GM13977 (cell line): ENCODE data around the gene FNBP1L.
"Not testable (repeated sequence)": the region's sequence is repeated elsewhere in the genome, so short reads cannot be mapped to it uniquely, and the experiment has no call there.

Experiments
- DNase-seq: peaks from one replicate; pipeline ENCODE4 v3.0.0; 2012; ENCODE audit warnings: low spot score
- in situ Hi-C: fragments of 300-500 bp; cut with MboI; formaldehyde crosslinking; loops from one replicate; pipeline ENCODE4 v1.12.0; 2022; ENCODE audit warnings: low sequenced_read_pairs, low pct_unique_long_range_greater_than_20kb, mixed read lengths, inconsistent platforms; ENCODE audit not compliant: unreplicated experiment
- TF ChIP-seq, protein P1 (sequence below): IDR thresholded peaks from 2 replicates; pipeline ENCODE4 v1.5.1; 2012; ENCODE audit warnings: mild to moderate bottlenecking, control low read depth; ENCODE audit not compliant: insufficient read depth; ENCODE audit errors: extremely low read depth, missing control alignments

Gene FNBP1L

DNA sequence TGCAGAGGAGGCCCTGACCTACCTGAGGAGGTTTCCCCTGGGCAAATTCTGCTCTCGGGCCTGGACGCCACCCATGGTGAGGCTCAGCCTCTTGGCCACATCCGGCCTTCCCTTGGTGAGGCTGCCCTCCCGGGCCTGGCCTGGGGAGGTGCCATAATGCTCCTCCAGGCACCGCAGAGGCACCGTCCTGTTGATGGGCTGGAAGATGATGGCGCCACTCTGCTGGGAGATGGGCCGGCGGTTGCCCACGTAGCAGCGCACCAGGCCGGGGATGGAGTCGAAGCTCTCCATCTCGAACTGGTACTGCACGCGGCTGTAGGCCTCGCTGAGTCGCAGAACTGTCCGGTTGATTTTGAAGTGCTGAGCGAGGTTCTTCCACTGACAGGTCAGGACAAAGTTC is 141.0 kb downstream of the FNBP1L start:
- TF ChIP-seq, protein P1, sequence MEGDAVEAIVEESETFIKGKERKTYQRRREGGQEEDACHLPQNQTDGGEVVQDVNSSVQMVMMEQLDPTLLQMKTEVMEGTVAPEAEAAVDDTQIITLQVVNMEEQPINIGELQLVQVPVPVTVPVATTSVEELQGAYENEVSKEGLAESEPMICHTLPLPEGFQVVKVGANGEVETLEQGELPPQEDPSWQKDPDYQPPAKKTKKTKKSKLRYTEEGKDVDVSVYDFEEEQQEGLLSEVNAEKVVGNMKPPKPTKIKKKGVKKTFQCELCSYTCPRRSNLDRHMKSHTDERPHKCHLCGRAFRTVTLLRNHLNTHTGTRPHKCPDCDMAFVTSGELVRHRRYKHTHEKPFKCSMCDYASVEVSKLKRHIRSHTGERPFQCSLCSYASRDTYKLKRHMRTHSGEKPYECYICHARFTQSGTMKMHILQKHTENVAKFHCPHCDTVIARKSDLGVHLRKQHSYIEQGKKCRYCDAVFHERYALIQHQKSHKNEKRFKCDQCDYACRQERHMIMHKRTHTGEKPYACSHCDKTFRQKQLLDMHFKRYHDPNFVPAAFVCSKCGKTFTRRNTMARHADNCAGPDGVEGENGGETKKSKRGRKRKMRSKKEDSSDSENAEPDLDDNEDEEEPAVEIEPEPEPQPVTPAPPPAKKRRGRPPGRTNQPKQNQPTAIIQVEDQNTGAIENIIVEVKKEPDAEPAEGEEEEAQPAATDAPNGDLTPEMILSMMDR = no peak
- in situ Hi-C loops = no loop called here
- DNase-seq = no peak

DNA sequence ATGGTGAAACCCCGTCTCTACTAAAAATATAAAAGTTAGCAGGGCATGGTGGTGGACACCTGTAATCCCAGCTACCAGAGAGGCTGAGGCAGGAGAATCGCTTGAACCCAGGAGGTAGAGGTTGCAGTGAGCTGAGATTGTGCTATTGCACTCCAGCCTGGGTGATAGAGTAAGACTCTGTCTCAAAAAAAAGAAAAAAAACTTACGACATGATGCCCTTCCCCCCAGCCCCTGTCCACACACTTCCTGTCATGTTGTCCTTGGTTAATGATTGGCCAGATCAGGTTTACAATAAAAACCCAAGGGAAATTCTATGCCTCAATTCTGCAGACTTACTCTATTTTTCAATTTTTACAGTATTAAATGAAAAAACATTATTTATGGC is 143.4 kb downstream of the FNBP1L start:
- DNase-seq, in situ Hi-C loops: not testable (repeated sequence)

DNA sequence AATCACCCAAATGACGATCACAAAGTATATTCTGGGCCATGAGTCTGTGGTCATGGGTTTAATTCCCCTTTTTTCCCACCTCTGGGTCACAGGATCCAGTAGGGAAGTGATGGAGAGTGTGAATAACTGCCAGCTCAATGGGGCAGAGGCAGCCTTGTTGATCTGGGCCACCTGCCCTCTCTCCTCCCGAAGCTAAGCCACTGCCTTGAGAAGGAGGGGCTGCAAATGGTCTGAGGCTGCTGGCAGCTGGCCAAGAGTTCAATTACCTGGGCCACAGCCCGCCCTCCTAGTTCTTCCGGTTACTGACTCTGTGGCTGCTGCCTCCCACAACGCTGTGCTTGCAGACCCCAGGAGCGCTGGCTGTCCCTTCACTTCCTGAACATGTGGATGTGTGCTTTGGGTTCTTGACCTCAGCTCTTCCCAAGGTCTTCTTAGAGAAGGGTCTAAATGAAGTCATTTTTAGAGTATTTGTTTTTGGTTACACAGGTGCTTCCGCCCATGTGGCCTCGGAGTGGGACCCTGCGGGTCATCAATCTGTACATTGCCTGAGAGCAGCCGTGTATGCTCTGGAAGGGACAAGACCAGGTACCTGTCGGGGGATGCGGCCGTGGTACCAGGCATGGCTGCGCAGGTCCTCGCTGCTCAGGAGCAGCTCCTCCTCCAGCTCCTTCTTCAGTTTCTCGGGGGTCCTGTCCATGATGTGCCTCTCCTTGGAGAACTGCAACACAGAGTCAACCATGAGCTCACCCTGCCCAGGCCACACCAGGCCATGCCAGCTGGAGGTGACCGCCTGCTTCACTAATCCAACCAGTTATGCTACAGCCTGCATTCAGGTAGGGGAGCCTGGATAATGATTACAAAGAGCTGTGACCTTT is 144.0 kb downstream of the FNBP1L start:
- TF ChIP-seq, protein P1 = no peak
- DNase-seq = peak; percentile 67
- in situ Hi-C loops = no loop called here

DNA sequence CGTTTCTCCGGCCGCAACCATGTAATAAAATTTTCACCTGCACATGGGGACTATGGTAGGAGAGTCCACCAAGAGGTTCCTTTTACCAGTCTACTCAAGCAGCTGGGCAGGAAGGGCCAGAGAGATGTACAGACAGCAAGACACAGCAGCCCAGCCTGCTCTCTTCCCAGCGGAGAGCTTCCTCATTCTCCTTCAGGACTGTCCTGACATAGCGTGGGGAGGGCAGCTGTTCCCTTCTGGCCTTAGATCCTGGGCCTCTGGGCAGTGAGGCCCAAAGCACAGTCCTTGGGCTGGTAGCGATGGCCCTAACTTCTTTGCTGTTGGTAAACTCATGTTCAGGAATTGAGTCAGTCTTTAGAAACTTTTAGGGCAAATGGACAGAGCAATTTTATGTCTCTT is 144.6 kb downstream of the FNBP1L start:
- in situ Hi-C loops = no loop called here
- TF ChIP-seq, protein P1 = no peak
- no peak for DNase-seq

DNA sequence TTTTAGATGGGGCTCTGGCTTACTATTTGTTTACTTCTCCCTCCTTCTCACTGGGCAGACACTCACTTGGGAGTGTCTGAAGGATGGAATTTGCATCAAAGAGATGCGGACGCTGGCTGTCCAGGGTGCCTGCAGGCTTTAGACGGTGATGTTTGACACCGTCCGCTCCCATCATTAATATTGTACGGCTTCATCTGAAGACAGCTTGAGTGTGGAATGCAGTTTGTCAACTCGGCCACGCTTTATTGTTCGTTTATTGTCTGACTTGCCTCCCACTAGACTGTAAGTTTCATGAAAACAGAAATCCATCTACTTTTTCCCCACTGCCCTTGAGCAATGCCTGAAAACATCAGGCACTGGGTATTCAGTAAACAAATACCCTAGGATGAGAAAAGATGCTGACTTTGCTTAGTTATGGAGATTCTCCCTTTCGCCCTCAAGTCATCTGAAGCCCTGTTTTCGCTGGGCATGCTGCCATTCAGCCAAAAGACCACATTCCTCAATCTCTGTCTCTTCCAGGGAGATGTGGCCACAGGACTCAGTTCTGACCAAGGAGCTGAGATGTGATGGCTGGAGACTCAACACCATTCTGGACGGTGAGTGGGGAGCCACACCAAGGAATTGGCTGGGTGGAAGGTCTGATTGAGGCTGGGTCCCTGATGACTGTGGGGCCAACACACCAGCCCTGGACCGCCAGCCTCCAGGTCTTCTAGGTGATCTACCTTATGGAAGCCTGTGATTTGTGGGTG is 146.1 kb downstream of the FNBP1L start:
- DNase-seq = no peak
- in situ Hi-C loops = no loop called here

DNA sequence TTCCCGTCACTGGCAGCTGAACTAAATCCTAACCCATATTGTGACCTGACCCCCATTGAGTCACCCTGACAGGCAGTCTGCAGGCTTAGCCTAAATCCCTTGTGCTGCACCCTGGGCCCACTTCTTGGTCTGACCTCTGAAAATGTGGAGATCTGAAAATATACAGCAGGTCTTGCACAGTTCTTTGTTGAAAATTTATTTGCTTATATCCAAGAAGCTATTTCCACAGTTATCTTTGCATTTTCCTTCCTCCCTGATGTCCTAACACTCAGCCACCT is 146.6 kb downstream of the FNBP1L start:
- no peak for DNase-seq
- in situ Hi-C loops = no loop called here
- TF ChIP-seq, protein P1 = no peak

More for the DNA sequence above, 146.1 kb downstream of the FNBP1L start:
- TF ChIP-seq, protein P1 = no peak

DNA sequence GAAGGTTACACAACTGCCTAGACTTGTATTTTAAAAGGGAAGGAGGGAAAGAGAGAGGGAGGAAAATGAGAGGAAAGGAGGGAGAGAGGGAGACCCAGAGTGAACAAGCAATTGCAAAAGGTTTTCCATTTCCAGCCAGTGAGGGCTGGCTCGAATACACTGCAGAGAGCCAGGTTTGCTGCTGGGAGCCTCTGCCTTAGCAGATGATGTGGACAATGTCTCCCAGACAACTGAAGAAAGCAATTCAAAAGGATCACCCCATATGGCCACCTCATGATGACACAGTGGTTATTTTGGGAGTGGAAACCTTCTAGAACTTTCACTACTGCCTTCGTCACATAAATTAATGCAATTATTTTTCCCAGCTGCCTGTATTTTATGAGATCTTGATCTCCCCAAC is 147.3 kb downstream of the FNBP1L start:
- in situ Hi-C loops = no loop called here
- no peak for DNase-seq
- TF ChIP-seq, protein P1 = no peak
